Fibroblast of skin of right biceps (primary cell): ENCODE results near the gene SPRING1.
A peak's percentile ranks its signal among the peaks of the same experiment; 100 is the strongest.
"Not testable (repeated sequence)": the region's sequence is repeated elsewhere in the genome, so short reads cannot be mapped to it uniquely, and the experiment has no call there.

Experiments used
- DNase-seq: peaks from one replicate; pipeline ENCODE4 v3.0.0-alpha.2; 2013

Gene SPRING1, protein sequence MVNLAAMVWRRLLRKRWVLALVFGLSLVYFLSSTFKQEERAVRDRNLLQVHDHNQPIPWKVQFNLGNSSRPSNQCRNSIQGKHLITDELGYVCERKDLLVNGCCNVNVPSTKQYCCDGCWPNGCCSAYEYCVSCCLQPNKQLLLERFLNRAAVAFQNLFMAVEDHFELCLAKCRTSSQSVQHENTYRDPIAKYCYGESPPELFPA

DNA sequence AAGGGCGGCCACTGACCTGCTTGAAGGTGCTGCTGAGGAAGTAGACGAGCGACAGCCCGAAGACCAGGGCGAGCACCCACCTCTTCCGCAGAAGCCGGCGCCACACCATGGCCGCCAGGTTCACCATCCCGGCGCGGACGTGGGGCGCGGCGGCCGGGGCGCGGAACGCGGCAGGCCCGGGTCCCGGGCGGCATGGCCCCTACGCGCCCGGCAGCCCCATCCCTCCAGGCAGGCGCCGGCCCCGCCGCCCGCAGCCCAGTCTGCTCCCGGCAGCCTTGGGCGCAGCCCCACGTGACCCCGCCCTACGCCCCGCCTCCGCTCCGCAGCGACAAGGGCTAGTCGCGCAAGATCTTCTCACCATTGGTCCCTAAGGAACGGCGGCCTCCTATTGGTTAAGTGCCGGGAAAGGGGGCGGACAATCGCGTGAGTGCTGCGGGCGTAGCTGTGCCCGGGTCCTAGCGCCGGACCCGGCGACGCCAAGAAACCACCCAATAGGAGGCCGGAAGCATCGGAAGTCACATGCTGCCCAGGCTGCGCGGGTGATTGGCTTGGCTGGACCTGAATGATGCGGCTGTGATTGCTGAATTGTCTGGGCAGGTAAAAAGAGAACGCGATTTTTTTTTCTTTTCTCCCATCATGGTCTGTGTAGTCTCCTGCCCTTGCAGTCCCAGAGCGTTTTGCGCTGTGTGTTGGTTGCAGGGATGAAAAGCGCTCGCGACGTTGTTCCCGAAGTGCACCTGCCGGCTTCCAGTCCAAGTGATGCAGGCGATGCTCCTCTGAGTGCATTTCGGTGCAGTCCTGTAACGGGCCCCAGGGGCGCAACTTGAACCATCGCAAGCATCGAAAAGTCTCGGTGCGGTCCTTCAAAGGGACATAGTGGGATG lies at the start of gene SPRING1, which contains the start of gene RNFT2:
Gene SPRING1, minus strand, starts transcription at position 296 of the 884 bp plus-strand sequence. Its CDS starts 169 bp downstream, at position 127.
Gene RNFT2, plus strand, starts transcription at position 542 of the 884 bp plus-strand sequence. CDS start 2,183 bp downstream, outside the sequence.
- DNase-seq: peak; percentile 99

DNA sequence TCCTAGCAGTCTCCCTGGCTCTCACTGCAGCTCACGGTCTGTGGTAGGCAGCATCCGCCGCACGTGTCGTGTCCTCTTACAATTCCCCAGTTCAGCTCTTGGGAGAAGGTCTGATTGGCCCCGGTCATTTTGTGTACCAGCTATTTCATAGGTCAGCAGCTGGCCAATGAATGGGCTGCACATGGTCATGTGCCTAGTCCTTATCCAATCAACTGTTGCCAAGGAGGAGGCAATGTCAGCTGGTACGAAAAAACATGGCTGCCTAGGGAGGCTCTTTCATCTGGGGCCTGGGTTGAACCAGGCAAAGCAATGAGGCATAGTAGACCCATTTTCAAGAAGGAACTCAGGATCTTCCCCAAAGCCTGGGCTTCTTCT lies 46.4 kb upstream of the SPRING1 start:
- peak; percentile 21 for DNase-seq

DNA sequence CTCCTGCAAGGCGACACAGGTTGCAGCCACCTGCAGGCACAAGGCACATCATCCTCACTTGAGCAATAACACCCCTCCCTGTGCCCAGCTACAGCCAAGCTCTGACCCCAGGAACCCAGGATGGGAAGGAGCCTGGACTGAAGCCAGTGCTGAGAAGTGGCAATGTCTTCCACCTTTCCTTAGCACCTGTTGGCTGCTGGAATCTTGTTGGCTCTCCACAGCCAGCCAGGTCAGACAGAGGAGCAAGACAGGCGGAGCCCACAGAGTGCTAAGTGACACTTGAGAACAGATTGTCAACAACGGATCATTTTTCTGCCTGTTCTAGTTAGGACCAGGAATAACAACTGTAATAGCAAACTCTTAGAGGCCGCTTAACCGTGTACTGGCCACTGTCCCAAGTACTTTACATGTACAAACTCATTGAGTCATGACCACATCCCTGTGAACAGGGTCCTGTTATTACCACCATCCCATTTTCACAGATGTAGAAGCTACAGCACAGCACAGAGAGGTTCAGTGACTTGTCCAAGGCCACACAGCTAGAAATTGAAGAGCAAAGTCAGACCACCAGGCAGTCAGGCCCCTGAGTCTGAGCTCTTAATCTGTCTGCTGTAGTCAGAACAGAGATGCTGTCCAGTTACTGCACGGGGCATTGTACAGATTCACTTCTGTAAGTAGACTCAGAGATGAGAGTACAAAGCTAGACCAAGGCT lies 45.8 kb upstream of the SPRING1 start:
- no peak for DNase-seq

DNA sequence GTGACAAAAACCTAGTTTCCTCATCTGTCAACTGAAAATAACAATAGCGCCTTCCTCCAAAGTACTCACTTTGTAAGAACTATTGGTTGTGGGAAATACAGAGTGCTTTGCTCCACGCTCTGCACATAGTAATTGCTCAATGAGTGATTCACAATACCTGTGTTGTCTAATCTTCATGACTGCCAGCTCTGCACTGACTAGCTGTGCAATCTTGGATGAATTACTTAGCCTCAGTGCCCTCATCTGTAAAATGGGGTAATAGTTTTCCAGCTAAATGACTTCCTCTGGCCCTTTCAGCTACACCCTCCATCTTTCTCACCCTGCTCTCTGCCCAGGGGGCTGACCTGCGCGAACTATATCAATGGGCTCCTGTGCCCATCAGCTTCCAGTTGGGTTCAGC lies 43.1 kb upstream of the SPRING1 start:
- no peak for DNase-seq

DNA sequence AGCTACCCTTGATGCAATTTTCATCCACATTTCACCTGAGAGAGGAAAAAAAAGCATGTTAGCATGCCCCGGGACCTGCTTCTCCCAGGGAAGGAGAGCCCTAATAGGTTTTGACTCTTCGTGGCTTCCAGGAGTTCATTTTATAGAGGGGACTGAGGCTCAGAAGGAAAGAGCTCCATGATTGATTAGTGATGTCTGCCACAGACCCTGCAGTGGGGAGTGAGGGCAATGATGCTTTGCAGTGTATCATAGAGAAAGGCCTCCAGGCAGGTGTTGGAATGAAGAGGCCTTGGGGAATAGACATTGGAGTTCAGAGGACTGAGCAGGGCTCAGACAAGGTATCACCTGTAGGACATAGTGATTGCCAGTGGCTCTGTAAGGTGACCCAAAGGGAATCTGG lies 41.7 kb upstream of the SPRING1 start:
- no peak for DNase-seq

DNA sequence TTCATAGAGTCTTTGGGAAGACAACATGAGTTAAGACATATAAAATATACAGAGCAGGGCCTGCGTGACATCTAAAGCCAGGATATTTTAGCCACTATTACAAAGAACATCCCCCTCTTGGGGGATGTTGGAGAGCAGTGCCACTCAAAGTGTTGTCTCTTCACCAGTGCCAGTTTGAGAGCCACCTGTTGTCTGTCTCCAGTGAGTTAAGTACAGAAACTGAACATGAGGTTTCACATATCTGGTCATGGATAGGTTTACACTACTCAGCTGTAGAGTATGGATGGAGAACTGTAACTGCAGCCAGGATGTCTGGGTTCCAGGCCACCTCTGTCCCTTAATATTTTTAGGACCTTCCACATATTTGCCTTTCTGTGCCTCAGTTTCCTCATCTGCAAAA lies 39.4 kb upstream of the SPRING1 start:
- no peak for DNase-seq

DNA sequence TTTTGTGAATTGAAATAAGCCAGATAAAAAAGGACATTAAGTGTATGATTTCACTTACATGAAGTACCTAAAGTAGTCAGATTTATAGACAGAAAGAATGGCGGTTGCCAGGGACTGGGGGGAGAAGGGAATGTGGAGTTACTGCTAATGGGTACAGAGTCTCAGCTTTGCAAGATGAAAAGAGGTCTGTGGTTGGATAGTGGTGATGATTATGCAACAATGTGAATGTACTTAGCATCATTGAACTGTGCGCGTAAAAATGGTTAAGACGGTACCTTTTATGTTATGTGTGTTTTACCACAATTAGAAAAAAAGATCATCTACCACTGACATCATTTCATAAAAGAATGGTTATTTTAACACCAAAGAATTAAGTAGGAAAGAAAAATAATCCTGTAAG lies 36.2 kb upstream of the SPRING1 start:
- DNase-seq: no peak

DNA sequence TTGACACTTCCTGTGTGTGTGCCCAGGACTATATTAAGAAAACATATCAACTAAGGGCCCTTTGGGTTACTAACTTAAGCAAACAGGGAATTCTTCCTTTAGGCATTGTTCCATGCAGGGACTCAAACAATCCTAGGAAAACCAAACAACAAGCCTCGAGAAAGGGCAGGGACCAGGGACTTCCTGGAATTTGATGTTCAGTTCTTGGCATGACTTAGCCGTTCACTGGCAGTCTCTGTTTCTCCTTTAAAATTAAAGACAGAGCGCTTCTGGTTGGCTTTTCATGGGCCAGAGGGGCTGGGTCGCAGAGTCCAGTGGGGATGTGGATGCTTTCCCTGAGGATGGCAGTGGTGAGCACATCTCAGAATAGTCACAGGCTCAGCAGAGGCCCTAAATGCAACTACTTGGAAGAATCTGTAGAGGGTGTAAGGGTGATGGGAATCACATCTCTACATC lies 35.4 kb upstream of the SPRING1 start:
- DNase-seq: no peak

DNA sequence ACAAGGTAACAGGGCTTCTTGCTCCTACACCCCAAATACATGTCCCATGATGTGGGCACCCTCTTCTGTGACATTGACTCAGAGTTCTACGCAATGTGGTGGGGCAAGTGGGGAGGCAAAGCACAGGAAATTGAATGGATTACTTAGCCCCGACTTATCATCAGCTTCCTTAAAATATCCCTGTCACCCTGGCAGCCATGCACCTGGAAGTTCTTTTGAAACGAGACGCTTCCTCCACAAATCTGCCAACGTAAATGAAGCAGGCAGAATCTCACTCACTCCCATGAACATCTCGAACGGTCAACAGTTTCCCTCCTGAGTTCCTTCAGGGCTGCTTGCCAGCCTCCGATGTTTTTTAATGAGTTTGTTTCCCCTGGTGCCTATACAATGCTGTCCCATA lies 33.8 kb upstream of the SPRING1 start:
- no peak for DNase-seq

DNA sequence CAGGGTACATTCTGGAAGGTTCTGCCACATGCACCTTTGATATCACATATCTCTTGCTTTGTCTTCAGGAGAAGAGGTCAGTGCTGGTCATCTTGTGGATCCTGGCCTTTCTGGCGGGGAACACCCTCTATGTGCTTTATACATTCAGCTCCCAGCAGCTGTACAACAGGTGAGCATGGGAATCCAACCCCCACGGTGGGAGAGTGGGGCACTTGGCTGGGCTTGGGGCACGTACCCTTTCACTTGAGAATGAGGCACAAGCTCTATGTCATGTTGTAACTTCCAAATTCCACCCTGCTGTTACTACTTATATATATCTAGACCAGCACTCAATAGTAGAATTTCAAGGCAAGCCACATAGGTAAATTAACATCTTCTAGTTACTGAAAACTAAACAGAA lies 28.9 kb upstream of the SPRING1 start:
- DNase-seq: no peak

DNA sequence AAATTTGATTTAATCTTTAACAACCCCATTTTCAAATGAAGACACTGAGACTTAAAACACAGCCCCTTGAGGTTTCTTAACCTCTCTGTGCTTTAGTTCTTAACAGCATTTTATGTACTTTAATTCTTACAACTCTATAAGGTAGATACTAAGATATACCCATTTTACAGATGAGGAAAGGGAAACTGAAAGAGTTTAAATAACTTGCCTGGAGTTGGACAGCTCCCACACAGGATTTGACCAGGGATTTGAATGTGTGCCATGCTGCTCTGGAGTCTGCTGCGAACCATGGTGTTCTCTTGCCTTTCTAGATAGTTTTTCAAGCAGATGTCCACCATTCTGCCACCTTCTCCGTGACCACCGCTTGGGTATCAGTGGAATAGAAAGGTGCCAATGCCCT lies 28.4 kb upstream of the SPRING1 start:
- DNase-seq: no peak

DNA sequence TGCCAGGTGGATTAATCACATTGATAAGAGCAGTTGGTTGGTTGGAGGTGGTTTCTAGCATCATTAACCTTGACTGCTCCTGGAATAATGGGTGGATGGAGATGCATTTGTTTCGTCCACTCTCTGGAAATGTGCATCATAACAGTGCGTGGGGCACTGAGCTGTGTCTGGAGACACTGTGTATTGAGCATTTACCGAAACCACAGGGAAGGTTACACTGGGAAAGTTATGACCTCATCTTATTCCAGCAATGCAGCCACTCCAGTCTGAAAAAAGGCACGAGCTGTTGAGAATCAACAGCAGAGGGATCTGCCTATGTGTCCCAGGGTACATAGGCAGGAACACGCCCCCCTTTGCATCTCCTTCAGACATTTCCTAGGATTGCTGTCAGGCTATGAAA lies 27.4 kb upstream of the SPRING1 start:
- DNase-seq: no peak

DNA sequence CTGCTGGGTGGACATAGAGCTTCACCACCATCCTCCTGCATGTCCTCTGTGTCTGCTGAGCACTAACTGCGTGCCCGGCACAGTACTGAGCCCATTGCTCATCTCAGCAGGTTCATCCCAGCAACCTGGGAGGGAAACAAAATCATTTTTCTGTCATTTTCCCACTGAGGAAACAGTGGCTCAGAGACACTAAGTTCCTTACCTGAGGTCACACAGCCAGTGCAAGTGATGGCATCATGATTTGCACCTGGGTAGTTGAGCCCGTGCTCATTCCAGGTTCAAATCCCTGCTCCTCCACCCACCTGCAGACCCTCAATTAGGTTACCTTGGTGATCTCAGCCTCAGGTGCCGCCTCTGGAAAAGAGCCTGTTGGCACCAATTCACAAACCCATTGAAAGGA lies 23.6 kb upstream of the SPRING1 start:
- no peak for DNase-seq

DNA sequence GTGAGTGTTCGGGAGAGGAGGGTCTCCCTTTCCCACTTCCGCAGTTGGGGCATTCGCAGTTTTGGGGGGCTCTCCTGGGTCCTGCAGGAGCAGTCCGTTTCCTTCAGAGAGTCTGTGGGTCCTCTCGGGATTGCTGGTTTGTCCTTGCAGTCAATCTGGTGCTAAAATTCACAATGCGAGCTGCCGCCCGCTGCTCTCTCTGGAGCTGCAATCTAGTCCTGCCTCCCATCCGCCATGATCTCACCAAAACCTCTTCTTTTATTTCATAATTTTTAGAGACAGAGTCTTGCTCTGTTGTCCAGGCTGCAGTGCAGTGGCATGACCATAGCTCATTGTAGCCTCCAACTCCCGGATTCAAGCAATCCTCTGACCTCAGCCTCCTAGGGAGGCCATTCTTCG lies 22.8 kb upstream of the SPRING1 start:
- no peak for DNase-seq

DNA sequence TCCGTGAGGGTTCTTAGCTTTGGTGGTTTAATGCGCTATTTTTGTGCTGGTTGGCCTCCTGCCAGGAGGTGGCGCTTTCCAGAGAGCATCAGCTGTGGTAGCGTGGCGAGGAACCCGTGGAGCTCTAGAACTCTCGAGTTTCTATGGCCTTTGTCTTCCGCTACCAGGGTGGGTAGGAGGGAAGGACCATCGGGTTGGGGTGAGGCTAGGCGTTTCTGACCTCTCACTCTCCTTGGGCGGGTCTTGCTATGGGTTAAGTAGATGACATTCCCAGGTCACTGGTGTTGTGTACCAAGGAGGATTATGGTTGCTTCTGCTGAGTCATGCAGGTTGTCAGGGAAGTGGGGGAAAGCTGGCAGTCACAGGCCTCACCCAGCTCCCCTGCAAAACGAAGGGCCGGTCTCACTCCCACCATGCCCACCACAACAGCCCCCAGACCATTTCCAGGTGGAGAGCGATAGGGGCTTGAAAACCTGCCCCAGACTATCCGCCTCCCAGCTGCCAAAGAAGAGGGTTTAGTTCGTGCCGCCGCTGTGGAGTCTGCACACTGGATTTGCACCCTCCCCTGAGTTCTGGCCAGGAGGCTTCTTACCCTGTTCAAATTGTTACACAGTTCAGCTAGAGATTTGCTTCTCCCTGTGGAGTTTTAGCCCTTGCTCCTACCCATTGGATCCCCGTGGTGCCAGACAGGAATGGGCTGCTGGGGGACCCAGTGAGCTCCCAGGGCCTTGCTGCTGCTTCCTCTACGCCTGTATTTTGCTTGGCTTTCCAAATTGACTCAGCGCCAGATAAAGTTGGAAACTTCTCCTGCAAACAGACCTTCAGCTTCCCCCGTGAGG lies 22.1 kb upstream of the SPRING1 start:
- no peak for DNase-seq

DNA sequence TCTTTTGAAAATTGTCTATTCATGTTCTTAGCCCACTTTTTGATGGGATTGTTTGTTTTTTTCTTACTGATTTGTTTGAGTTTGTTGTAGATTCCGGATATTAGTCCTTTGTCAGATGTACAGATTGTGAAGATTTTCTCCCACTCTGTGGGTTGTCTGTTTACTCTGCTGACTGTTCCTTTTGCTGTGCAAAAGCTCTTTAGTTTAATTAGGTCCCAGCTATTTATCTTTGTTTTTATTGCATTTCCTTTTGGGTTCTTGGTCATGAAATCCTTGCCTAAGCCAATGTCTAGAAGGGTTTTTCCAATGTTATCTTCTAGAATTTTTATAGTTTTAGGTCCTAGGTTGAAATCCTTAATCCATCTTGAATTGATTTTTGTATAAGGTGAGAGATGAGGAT lies 16.9 kb upstream of the SPRING1 start:
- DNase-seq: not testable (repeated sequence)

DNA sequence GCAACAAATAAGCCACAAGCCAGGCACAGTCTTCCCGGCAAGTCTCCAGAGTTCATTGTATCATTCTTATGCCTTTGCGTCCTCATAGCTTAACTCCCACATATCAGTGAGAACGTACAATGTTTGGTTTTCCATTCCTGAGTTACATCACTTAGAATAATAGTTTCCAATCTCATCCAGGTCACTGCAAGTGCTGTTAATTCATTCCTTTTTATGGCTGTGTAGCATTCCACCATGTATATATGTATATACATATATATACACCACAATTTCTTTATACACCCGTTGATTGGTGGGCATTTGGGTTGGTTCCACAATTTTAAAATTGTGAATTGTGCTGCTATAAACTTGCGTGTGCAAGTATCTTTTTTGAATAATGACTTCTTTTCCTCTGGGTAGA lies 16.2 kb upstream of the SPRING1 start:
- DNase-seq: not testable (repeated sequence)

DNA sequence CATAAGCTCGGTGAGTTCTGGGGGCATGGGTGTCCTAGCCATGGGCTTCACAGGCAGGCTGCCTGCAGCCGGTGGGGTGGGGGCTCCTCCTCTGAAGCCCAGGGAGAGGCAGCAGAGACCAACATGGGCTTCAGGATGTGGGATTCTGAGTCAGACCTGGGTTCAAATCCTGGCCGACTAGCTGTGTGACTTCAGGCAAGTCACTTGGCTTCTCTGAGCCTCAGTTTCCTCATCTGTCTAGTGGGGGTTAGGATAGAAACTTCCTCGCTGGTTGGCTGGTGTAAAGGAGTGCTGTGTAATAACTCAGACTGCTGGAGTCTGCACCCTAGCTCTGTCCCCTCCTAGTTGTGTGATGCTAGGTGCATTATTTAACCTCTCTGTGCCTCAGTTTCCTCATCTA lies 12.4 kb upstream of the SPRING1 start:
- no peak for DNase-seq

DNA sequence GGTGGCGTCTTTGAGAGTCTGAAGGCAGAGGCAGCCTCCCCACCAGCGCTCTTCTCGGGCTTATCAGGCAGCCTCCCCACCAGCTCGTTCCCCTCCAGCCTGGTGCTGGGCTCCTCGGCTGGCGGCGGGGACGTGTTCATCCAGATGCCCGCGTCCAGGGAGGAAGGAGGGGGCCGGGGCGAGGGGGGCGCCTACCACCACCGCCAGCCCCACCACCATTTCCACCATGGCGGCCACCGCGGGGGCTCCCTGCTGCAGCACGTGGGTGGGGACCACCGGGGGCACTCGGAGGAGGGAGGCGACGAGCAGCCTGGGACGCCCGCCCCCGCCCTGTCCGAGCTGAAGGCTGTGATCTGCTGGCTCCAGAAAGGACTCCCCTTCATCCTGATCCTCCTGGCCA lies 12.0 kb upstream of the SPRING1 start:
- DNase-seq: no peak

DNA sequence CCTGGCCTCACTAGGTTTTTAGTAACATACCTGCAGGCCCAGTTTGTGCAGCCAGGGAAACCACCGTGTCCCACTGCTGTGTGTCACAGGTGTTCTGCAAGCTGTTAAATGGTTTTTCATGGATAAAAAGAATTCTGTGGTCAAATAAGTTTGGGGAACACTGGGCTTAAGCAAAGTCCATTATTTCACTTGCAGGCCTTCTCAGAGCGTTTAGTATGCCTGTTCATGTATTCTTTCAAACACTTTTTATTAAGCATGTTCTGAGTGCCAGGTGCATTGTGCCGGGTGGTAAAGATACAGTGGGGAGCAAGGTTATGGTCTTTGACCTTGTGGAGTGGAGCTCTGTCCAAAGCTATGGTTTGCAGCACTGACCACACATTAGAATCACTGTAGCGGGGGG lies 7.7 kb upstream of the SPRING1 start:
- no peak for DNase-seq

DNA sequence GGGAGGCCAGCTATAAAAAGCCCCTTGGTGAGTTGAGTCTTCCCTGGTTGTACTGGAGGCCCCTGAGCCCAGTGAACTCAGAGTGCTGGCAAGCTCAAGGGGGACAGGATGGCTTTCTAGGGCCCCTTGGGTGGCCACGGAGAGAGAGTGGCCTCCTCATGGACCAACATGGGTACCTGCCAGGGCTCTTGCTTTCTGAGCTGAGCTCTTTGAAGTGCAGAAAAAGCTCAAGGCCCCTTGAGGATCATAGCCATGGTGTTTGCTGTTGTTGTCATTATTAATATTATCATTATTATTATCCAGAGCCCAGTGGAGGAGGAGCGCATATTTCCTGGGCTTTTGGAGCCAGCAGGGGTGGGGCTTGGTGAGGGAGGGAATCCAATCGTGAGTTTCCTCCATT lies 6.9 kb upstream of the SPRING1 start:
- DNase-seq: no peak

DNA sequence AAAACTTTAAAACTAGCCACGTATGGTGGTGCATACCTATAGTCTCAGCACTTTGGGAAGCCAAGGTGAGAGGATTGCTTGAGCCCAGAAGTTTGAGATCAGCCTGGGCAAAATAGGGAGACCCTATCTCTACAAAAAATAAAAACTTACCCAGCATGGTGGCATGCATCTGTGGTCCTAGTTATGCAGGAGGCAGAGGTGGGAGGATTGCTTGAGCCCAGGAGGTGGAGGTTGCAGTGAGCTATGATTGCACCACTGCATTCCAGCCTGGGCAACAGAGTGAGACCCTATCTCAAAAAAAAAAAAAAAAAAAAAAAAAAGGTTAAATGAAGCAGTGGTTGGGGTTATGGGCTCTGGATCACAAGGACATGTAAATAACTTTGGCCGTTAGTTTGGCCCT lies 4.9 kb upstream of the SPRING1 start:
- DNase-seq: not testable (repeated sequence)

DNA sequence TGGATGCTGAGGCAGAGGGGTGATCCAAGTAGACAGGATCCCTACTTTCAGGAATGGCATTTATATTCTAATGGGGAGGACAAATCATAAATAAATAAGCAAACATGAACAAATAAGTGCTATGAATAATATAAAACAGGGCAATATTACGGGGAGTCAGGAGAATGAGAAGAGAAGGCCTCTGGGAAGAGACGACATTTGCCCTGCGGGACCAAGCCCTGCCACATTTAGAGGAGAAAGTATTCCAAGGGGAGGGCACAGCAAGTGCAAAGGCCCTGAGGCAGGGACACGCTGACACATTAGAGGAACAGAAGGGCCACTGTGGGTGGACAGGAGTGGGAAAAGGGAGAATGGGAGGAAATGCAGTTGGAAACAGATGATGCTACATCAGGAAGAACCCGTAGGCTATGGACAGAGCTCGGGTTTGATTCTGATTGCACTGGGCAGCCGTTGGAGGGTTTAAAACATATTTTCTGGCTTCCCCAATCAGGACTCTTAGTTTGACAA lies 1.6 kb upstream of the SPRING1 start:
- no peak for DNase-seq
